A673 (cell line): ENCODE results near the gene RPS21.

Experiments
- CTCF ChIP-seq: fragments of 300-800, 200-600 bp; sonication (generic); conservative IDR thresholded peaks from 2 replicates; pipeline ENCODE4 v1.5.1; 2017; ENCODE audit warnings: low read depth, mild to moderate bottlenecking, antibody characterized with exemption, low read length, moderate library complexity, mixed read lengths
- EZH2 ChIP-seq: fragments of 200-600 bp; sonication (generic); IDR thresholded peaks from 2 replicates; pipeline ENCODE4 v1.6.1; 2017; ENCODE audit warnings: borderline replicate concordance, low read depth, mild to moderate bottlenecking, mixed read lengths, antibody characterized with exemption, low read length; ENCODE audit not compliant: poor library complexity, severe bottlenecking

DNA sequence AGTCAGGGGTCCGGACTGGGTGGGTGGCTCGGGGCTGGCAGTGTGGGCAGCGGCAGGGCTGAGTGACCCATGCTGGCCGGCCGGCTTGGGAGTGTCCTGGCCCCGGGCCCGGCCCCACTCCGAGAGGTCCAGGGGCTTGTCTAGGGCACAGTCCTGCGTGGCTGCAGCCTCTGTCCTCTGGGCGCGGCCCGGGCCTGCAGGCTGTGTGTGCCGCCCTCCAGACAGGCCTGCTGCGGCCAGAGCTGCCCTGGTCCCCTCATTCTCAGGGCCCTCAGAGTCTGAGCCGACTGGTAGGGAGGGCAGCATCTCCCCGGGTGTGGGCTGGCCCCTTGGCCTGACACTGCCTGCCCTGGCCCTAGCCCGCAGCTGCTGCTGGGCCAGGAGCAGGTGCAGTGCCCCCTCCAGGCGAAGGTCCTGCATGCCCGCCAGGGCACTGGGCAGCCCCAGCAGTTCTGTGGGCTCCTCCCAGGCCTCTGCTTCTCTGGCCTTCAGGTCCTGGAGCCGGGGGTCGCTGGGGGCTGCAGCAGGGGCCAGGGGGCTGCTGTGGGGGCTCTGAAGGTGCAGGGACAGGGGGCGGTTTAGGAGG, 27.1 kb downstream of the RPS21 start:
- TF ChIP-seq CTCF (no peak), EZH2 (no peak)
